OCI-LY7 (cell line): ENCODE data around the gene RET. TPM values are rescaled to one million over a fixed set of nuclear protein-coding genes. Genes with fewer than 3 reads are reported as not detected.
"Not testable (repeated sequence)": the region's sequence is repeated elsewhere in the genome, so short reads cannot be mapped to it uniquely, and the experiment has no call there.

Experiments
- BruUV-seq: library from RNA; stranded (reverse); fragments of 400-500 nt; replicated peaks from 2 replicates; lab custom pipeline; 2021; lab: Mats Ljungman, UMichigan
- CTCF ChIA-PET: fragments of 300-600 bp; sonication (Branson Sonifier 250); formaldehyde crosslinking; loops from one replicate; lab custom pipeline; 2022; ENCODE audit warnings: antibody characterized with exemption; ENCODE audit not compliant: unreplicated experiment; lab: Charles Lee
- POLR2A ChIA-PET: fragments of 300-600 bp; sonication (Branson Sonifier 250); formaldehyde crosslinking; loops from one replicate; lab custom pipeline; 2022; ENCODE audit warnings: antibody characterized with exemption; lab: Charles Lee
- DNase-seq: peaks from one replicate; pipeline ENCODE4 v3.0.0-alpha.2; 2015; ENCODE audit warnings: low spot score
- H2AFZ ChIP-seq: fragments of 200-600 bp; sonication (generic), shearing (Covaris generic); 2 replicates; pipeline ENCODE4 v1.6.1; 2014; ENCODE audit warnings: mild to moderate bottlenecking, antibody characterized with exemption, low read length, moderate library complexity
- H3K27ac ChIP-seq: fragments of 200-600 bp; sonication (generic); 2 replicates; pipeline ENCODE4 v1.5.1; 2014; ENCODE audit warnings: mixed run types, low read depth, mild to moderate bottlenecking, moderate library complexity, low read length, inconsistent platforms; ENCODE audit not compliant: poor library complexity, severe bottlenecking
- H3K36me3 ChIP-seq: fragments of 200-600 bp; sonication (generic); 2 replicates; pipeline ENCODE4 v1.6.1; 2014; ENCODE audit warnings: mild to moderate bottlenecking, antibody characterized with exemption, low read length, moderate library complexity, mixed read lengths; ENCODE audit not compliant: insufficient read depth
- H3K4me1 ChIP-seq: fragments of 200-600 bp; sonication (generic); 2 replicates; pipeline ENCODE4 v1.5.1; 2014; ENCODE audit warnings: mild to moderate bottlenecking, low read length; ENCODE audit not compliant: insufficient read depth, poor library complexity, severe bottlenecking
- H3K4me2 ChIP-seq: fragments of 200-600 bp; sonication (generic); 2 replicates; pipeline ENCODE4 v1.6.1; 2014; ENCODE audit warnings: mild to moderate bottlenecking, low read length
- H3K4me3 ChIP-seq: fragments of 200-600 bp; sonication (generic); 2 replicates; pipeline ENCODE4 v1.5.1; 2014; ENCODE audit warnings: mild to moderate bottlenecking, low read depth, low read length; ENCODE audit not compliant: poor library complexity, severe bottlenecking
- H3K79me2 ChIP-seq: fragments of 200-600 bp; sonication (generic); 2 replicates; pipeline ENCODE4 v1.6.1; 2016; ENCODE audit warnings: low read depth, mild to moderate bottlenecking, low read length, moderate library complexity, mixed read lengths; ENCODE audit not compliant: insufficient read depth
- H3K9me2 ChIP-seq: fragments of 200-600 bp; sonication (generic); 2 replicates; pipeline ENCODE4 v1.6.1; 2016; ENCODE audit warnings: mild to moderate bottlenecking, low read length, mixed read lengths; ENCODE audit not compliant: insufficient read depth
- H3K9me3 ChIP-seq: fragments of 200-600 bp; sonication (generic); 2 replicates; pipeline ENCODE4 v1.6.1; 2014; ENCODE audit warnings: mild to moderate bottlenecking, mixed run types, low read length, mixed read lengths
- H4K20me1 ChIP-seq: fragments of 200-600 bp; sonication (generic); 2 replicates; pipeline ENCODE4 v1.6.1; 2014; ENCODE audit warnings: mild to moderate bottlenecking, antibody characterized with exemption, low read length, moderate library complexity, mixed read lengths; ENCODE audit not compliant: insufficient read depth
- CTCF ChIP-seq: fragments of 200-600 bp; sonication (generic); conservative IDR thresholded peaks from 2 replicates; pipeline ENCODE4 v1.5.1; 2014; ENCODE audit warnings: mild to moderate bottlenecking, antibody characterized with exemption, low read length, moderate library complexity, mixed read lengths
- EZH2phosphoT487 ChIP-seq: fragments of 200-600 bp; sonication (generic); IDR thresholded peaks from 2 replicates; pipeline ENCODE4 v1.6.1; 2018; ENCODE audit warnings: low read depth, borderline replicate concordance, mild to moderate bottlenecking, mixed run types, antibody characterized with exemption, low read length, moderate library complexity, mixed read lengths
- intact Hi-C: fragments of 100-400 bp; cut with micrococcal nuclease; formaldehyde crosslinking; loops from one replicate; pipeline ENCODE4 v1.10.0; 2022; ENCODE audit not compliant: unreplicated experiment
- total RNA-seq, 2 experiments: library from RNA; depleted of rRNA in 1 of 2; stranded (reverse); fragments of >200 nt in 1 of 2; shearing (Covaris generic) in 1 of 2; gene quantifications; 2 replicates each; pipeline ENCODE4 v1.2.3, GENCODE V29; 2014 to 2022

The RET gene
- total RNA-seq, 2 experiments from 2014 or later, result 0.06 TPM; not detected in 1

- Histone ChIP-seq H2AFZ (no peak overlapping the region), H3K4me1 (peaks cover 18% of the 10 kb centered on the region), H3K27ac (no peak overlapping the region), H3K9me2 (no peaks in the 10 kb centered on the region), H3K9me3 (no peaks in the 10 kb centered on the region), H4K20me1 (no peaks in the 10 kb centered on the region), H3K4me2 (no peak overlapping the region), H3K4me3 (no peak overlapping the region), H3K36me3 (no peaks in the 10 kb centered on the region), H3K79me2 (no peaks in the 10 kb centered on the region)
- TF ChIP-seq EZH2phosphoT487 (no peak), CTCF (no peak)
- BruUV-seq, result no TSS peak
- ChIA-PET POLR2A (no interaction called here), CTCF (no interaction called here)
- DNase-seq, result no peak
- intact Hi-C loops, result loop anchor here (5.0 kb wide), 1 partner anchor 225 kb away; no protein-coding TSS in a partner anchor
Measured at GRCh38 chr10:43091846-43092245, 15.0 kb downstream of the RET start.

- TF ChIP-seq CTCF (no peak), EZH2phosphoT487 (no peak)
- no peak for DNase-seq
- H4K20me1 ChIP-seq, result no peaks in the 10 kb centered on the region
- no peak overlapping the region for H3K4me3 ChIP-seq
- CTCF ChIA-PET, result no interaction called here
- POLR2A ChIA-PET, result no interaction called here
- H3K79me2 ChIP-seq, result no peaks in the 10 kb centered on the region
- no peak overlapping the region for H3K4me2 ChIP-seq
- intact Hi-C loops, result loop anchor here (5.0 kb wide), 1 partner anchor 226 kb away; no protein-coding TSS in a partner anchor
- H3K9me3 ChIP-seq, result no peaks in the 10 kb centered on the region
- H3K36me3 ChIP-seq, result no peaks in the 10 kb centered on the region
- no peaks in the 10 kb centered on the region for H3K9me2 ChIP-seq
- no peak overlapping the region for H3K27ac ChIP-seq
- H2AFZ ChIP-seq, result no peak overlapping the region
- peaks cover 18% of the 10 kb centered on the region for H3K4me1 ChIP-seq
- BruUV-seq, result no TSS peak
Measured at GRCh38 chr10:43093423-43094076, 16.7 kb downstream of the RET start.

- BruUV-seq, result no TSS peak
- POLR2A ChIA-PET, result no interaction called here
- CTCF ChIA-PET, result no interaction called here
- no peak overlapping the region for H2AFZ ChIP-seq
- no peaks in the 10 kb centered on the region for H3K9me3 ChIP-seq
- H3K9me2 ChIP-seq, result no peaks in the 10 kb centered on the region
- H3K4me3 ChIP-seq, result no peak overlapping the region
- DNase-seq, result no peak
- H3K36me3 ChIP-seq, result no peaks in the 10 kb centered on the region
- peaks cover 18% of the 10 kb centered on the region for H3K4me1 ChIP-seq
- intact Hi-C loops, result loop anchor here (5.0 kb wide), 1 partner anchor 227 kb away; no protein-coding TSS in a partner anchor
- TF ChIP-seq CTCF (no peak), EZH2phosphoT487 (no peak)
- H3K79me2 ChIP-seq, result no peaks in the 10 kb centered on the region
- H3K4me2 ChIP-seq, result no peak overlapping the region
- no peak overlapping the region for H3K27ac ChIP-seq
- H4K20me1 ChIP-seq, result no peaks in the 10 kb centered on the region
Measured at GRCh38 chr10:43094085-43094484, 17.2 kb downstream of the RET start.

GRCh38 chr10:43099339-43099738 lies 22.5 kb downstream of the RET start:
- BruUV-seq, H3K27ac ChIP-seq, H3K79me2 ChIP-seq, H2AFZ ChIP-seq, H3K9me2 ChIP-seq, DNase-seq, CTCF ChIA-PET, H3K36me3 ChIP-seq, H3K4me3 ChIP-seq, H3K4me1 ChIP-seq, H4K20me1 ChIP-seq, H3K9me3 ChIP-seq, intact Hi-C loops, H3K4me2 ChIP-seq: not testable (repeated sequence)
- POLR2A ChIA-PET, result interaction anchor here (0.5 kb wide), 1 partner anchor 200 kb away, joined by 4 read pairs; no protein-coding TSS in a partner anchor
